Effector memory CD4-positive, alpha-beta T cell (primary cell): ENCODE measurements around the gene DCLK1.

Source experiments
- DNase-seq, 3 donors: peaks; one replicate each; pipeline ENCODE4 v3.0.0-alpha.2; 2020
- H3K27ac ChIP-seq: 2 replicates; pipeline ENCODE4 v1.7.0; 2013; ENCODE audit warnings: mild to moderate bottlenecking, low read length, moderate library complexity; ENCODE audit not compliant: insufficient read depth, poor library complexity, severe bottlenecking
- H3K27me3 ChIP-seq: replicated peaks from 2 replicates; pipeline ENCODE4 v1.7.0; 2013; ENCODE audit warnings: mild to moderate bottlenecking, low read length; ENCODE audit not compliant: insufficient read depth, control insufficient read depth, poor library complexity, severe bottlenecking
- H3K36me3 ChIP-seq: 2 replicates; pipeline ENCODE4 v1.7.0; 2013; ENCODE audit warnings: mild to moderate bottlenecking, low read length, moderate library complexity; ENCODE audit not compliant: control insufficient read depth, insufficient read depth
- H3K4me1 ChIP-seq: 2 replicates; pipeline ENCODE4 v1.7.0; 2013; ENCODE audit warnings: low read length, mild to moderate bottlenecking; ENCODE audit not compliant: control insufficient read depth, insufficient read depth, poor library complexity, severe bottlenecking
- H3K4me3 ChIP-seq: 2 replicates; pipeline ENCODE4 v1.7.0; 2013; ENCODE audit warnings: low read length, low read depth, mild to moderate bottlenecking; ENCODE audit not compliant: insufficient read depth, poor library complexity, severe bottlenecking
- H3K9me3 ChIP-seq: 2 replicates; pipeline ENCODE4 v1.7.0; 2013; ENCODE audit warnings: mild to moderate bottlenecking, low read length, moderate library complexity; ENCODE audit not compliant: control insufficient read depth

DCLK1 gene

DNA sequence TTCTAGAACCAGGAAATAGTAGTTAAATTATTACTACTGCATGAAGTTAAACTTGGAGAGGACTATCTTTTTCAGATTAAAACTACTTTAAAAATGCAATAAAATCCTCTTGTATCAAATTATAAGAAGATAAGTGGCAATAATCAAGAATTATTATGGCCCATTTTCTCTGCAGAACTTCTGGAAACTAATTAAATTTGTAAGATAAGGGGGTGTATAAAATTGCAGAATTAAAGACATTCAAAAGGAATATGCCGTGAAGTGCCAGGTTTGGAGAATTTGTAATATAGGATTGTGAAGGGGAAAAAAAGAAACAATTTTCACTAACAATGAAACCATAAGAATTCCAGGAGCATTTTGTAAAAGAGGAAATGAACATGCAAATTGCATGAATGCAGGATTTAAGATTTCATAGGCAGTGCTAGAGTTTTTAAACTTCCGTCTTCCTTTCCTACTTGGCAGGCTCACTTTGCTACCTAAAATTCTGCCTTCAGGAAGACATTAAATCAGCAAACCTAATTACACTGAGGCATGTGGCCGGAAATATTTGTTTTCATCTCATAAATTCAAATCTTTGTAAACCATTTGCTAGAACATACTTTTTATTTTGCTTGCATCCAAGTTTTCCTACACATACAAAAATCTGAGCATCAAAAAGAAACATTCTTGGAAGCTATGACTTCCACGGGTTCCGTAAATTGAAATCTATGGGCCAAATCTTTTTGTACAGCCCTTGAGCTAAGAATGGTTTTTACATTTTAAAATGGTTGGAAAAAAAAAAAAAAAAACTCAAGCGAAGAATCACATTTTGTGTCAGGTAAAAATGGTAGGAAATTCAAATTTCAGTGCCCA is 166.9 kb downstream of the DCLK1 start:
- no peak overlapping the region for H3K4me3 ChIP-seq
- H3K27ac ChIP-seq, result no peak overlapping the region
- H3K36me3 ChIP-seq, result no peaks in the 10 kb centered on the region
- H3K27me3 ChIP-seq, result no peaks in the 10 kb centered on the region
- H3K4me1 ChIP-seq, result no peaks in the 10 kb centered on the region
- DNase-seq, result no peak
- no peaks in the 10 kb centered on the region for H3K9me3 ChIP-seq

- no peak overlapping the region for H3K4me3 ChIP-seq
Observed at GRCh38 chr13:35961461-35962220, 169.5 kb downstream of the DCLK1 start.

GRCh38 chr13:35961002-35961401 is 170.2 kb downstream of the DCLK1 start:
- DNase-seq, result no peak
- peaks cover 3% of the 10 kb centered on the region for H3K9me3 ChIP-seq
- no peaks in the 10 kb centered on the region for H3K4me1 ChIP-seq
- H3K4me3 ChIP-seq, result no peak overlapping the region
- H3K27me3 ChIP-seq, result no peaks in the 10 kb centered on the region
- H3K36me3 ChIP-seq, result no peaks in the 10 kb centered on the region
- H3K27ac ChIP-seq, result no peak overlapping the region

More at GRCh38 chr13:35961461-35962220, 169.5 kb downstream of the DCLK1 start:
- no peaks in the 10 kb centered on the region for H3K4me1 ChIP-seq
- no peak for DNase-seq
- no peaks in the 10 kb centered on the region for H3K36me3 ChIP-seq
- H3K27me3 ChIP-seq, result no peaks in the 10 kb centered on the region
- H3K9me3 ChIP-seq, result peaks cover 3% of the 10 kb centered on the region
- no peak overlapping the region for H3K27ac ChIP-seq

GRCh38 chr13:35957996-35958395 is 173.2 kb downstream of the DCLK1 start:
- peaks cover 3% of the 10 kb centered on the region for H3K9me3 ChIP-seq
- no peaks in the 10 kb centered on the region for H3K27me3 ChIP-seq
- no peak overlapping the region for H3K27ac ChIP-seq
- H3K4me1 ChIP-seq, result no peaks in the 10 kb centered on the region
- no peak overlapping the region for H3K4me3 ChIP-seq
- no peak for DNase-seq
- H3K36me3 ChIP-seq, result no peaks in the 10 kb centered on the region

GRCh38 chr13:35957241-35957731 is 173.9 kb downstream of the DCLK1 start:
- no peak for DNase-seq
- H3K27ac ChIP-seq, result no peak overlapping the region

GRCh38 chr13:35956074-35956473 is 175.1 kb downstream of the DCLK1 start:
- Histone ChIP-seq H3K4me3 (no peak overlapping the region), H3K27me3 (no peaks in the 10 kb centered on the region), H3K36me3 (no peaks in the 10 kb centered on the region), H3K27ac (no peak overlapping the region), H3K9me3 (peaks cover 3% of the 10 kb centered on the region), H3K4me1 (no peaks in the 10 kb centered on the region)
- DNase-seq, result no peak

More at GRCh38 chr13:35957241-35957731, 173.9 kb downstream of the DCLK1 start:
- Histone ChIP-seq H3K4me3 (no peak overlapping the region), H3K36me3 (no peaks in the 10 kb centered on the region), H3K4me1 (no peaks in the 10 kb centered on the region), H3K27me3 (no peaks in the 10 kb centered on the region), H3K9me3 (peaks cover 3% of the 10 kb centered on the region)

GRCh38 chr13:35954207-35954560 is 177.0 kb downstream of the DCLK1 start:
- Histone ChIP-seq H3K4me1 (no peaks in the 10 kb centered on the region), H3K27me3 (no peaks in the 10 kb centered on the region), H3K4me3 (no peak overlapping the region), H3K9me3 (peaks cover 3% of the 10 kb centered on the region), H3K27ac (no peak overlapping the region), H3K36me3 (no peaks in the 10 kb centered on the region)
- DNase-seq, result no peak

DNA sequence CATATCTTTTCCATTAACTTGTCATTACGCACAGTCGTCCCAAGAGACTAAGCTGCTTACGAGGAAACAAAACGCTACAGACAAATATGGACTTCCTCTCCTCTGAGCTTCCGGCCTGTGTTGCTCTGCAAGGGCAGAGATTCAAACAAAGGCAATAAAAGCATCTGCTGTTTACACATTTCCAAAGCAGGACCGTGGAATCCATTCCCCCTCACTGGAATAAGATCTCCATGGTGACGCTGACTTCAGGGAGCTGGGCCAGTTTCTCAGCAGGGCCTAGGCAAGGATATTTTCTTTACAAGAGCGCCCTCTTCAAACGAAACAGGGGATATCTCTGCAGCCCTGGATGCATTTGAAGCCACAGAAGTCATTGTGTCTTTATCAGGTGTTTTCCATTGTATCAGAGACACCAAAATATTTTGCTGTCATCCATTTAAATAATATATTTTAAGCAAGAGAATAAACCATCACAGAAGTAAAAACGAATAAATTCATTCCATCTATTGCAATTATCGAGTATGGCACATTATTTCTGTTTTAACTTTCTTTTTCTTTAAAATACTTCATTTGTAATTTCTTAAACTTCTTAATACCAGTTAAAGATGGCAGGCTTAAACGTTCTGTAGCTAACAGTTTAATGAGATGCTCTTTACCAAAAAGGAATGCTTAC is 177.5 kb downstream of the DCLK1 start:
- peaks cover 3% of the 10 kb centered on the region for H3K9me3 ChIP-seq
- H3K4me3 ChIP-seq, result no peak overlapping the region
- DNase-seq, result no peak
- H3K27me3 ChIP-seq, result no peaks in the 10 kb centered on the region
- H3K4me1 ChIP-seq, result no peaks in the 10 kb centered on the region
- no peak overlapping the region for H3K27ac ChIP-seq
- no peaks in the 10 kb centered on the region for H3K36me3 ChIP-seq

GRCh38 chr13:35947315-35947714 is 183.9 kb downstream of the DCLK1 start:
- no peaks in the 10 kb centered on the region for H3K9me3 ChIP-seq
- no peak overlapping the region for H3K4me3 ChIP-seq
- H3K4me1 ChIP-seq, result no peaks in the 10 kb centered on the region
- no peak overlapping the region for H3K27ac ChIP-seq
- H3K36me3 ChIP-seq, result no peaks in the 10 kb centered on the region
- H3K27me3 ChIP-seq, result no peaks in the 10 kb centered on the region
- no peak for DNase-seq
